Adrenal gland (tissue), 12 donors: ENCODE results near the gene WNT7B. TPM values are rescaled to one million over a fixed set of nuclear protein-coding genes. Genes with fewer than 3 reads are reported as not detected.
A peak's percentile ranks its signal among the peaks of the same experiment; 100 is the strongest.

ENCODE experiments used
- DNase-seq, 7 donors: peaks; one replicate each; pipeline ENCODE4 v3.0.0-alpha.2; 2019 to 2020
- H3K27ac ChIP-seq, 5 donors: fragments of 200-600 bp; sonication (generic) in 4 of 5; 1 replicate in 3 of 5; 2 replicates in 2 of 5; pipeline versions ENCODE4 v1.5.1 to v1.8.0; 2016 to 2020; ENCODE audit warnings: mild to moderate bottlenecking in 1 of 5
- H3K27me3 ChIP-seq: fragments of 200-600 bp; 2 replicates; pipeline ENCODE4 v1.8.0; 2021
- H3K36me3 ChIP-seq, 2 donors: fragments of 200-600 bp; replicated peaks in 1 of 2; 1 replicate in 1 of 2; 2 replicates in 1 of 2; pipeline versions ENCODE4 v1.5.1 to v1.8.0; 2018 to 2022
- H3K4me1 ChIP-seq, 2 donors: fragments of 200-600 bp; replicated peaks in 1 of 2; 1 replicate in 1 of 2; 2 replicates in 1 of 2; pipeline versions ENCODE4 v1.5.1 to v1.8.0; 2018 to 2021
- H3K4me3 ChIP-seq, 4 donors: fragments of 200-600 bp; sonication (generic) in 3 of 4; one replicate each; pipeline ENCODE4 v1.5.1; 2016 to 2018
- H3K9me3 ChIP-seq, 3 donors: fragments of 200-600 bp; sonication (generic) in 1 of 3; replicated peaks in 1 of 3; 1 replicate in 2 of 3; 2 replicates in 1 of 3; pipeline versions ENCODE4 v1.5.1 to v1.8.0; 2016 to 2021
- CTCF ChIP-seq, 6 experiments: fragments of 450-650 bp in 4 of 6; fragments of 200-600 bp in 2 of 6; sonication (generic) in 1 of 6; IDR thresholded peaks; 1 replicate in 5 of 6; 2 replicates in 1 of 6; pipeline versions ENCODE4 v1.5.1 to v1.8.0; 2016 to 2021; ENCODE audit warnings: antibody characterized with exemption in 6 of 6, mild to moderate bottlenecking in 2 of 6, moderate library complexity in 1 of 6
- POLR2A ChIP-seq, 2 donors: fragments of 450-650 bp; IDR thresholded peaks; one replicate each; pipeline ENCODE4 v1.6.1; 2017; ENCODE audit warnings: antibody characterized with exemption in 2 of 2, mild to moderate bottlenecking in 2 of 2, moderate library complexity in 1 of 2
- WGBS, 4 donors: extraction: QIAGEN DNeasy Blood & Tissue Kit in 2 of 4; methylation state at CpG; one replicate each; pipeline versions ENCODE4 v1.1.5 to v1.1.7; 2013 to 2017; 5-methylcytosine and 5-hydroxymethylcytosine counted together
- intact Hi-C, 2 donors: fragments of 100-400 bp; cut with DNase I; formaldehyde crosslinking; loops; one replicate each; pipeline versions ENCODE4 v1.14.1 to v1.15.0; 2022 to 2023
- polyA plus RNA-seq, 3 donors: library from polyadenylated mRNA; stranded (reverse); fragments of 200-250 nt in 2 of 3; fragments of 350-450 nt in 1 of 3; fragmentation: Illumina TruSeq in 1 of 3; extraction: RNeasy Lipid Tissue Mini Kit (QIAGEN cat#74804) in 1 of 3; gene quantifications; one replicate each; pipeline ENCODE4 v1.2.3, GENCODE V29; 2013 to 2014
- total RNA-seq, 9 donors: library from RNA; depleted of rRNA in 4 of 9; stranded (reverse); fragments of >200 nt in 4 of 9; fragments of 120-200 nt in 1 of 9; fragmentation: NEBNext Ultra II Directional in 1 of 9; extraction: Animal tissue kit (Norgen Biotek cat#: 25700) in 1 of 9; gene quantifications; one replicate each; pipeline versions ENCODE4 v1.1.0 to v1.2.4, GENCODE V29; 2013 to 2023
- donor health status: healthy with polysubstance abuse.
- donor health status: Bipolar disorder and iron deficiency.
- donor health status: DM: yes; HTN: yes; CAD: no.
- donor health status: DM: no; HTN: no; CAD: no.
- donor health status: DM: no; HTN: no; CAD: no.
- donor health status: DM: yes; HTN: yes; CAD: no.

Gene WNT7B
- total and polyA plus RNA-seq, 12 donors: 0.07 to 0.24 (median 0.15) TPM; not detected in 8

DNA sequence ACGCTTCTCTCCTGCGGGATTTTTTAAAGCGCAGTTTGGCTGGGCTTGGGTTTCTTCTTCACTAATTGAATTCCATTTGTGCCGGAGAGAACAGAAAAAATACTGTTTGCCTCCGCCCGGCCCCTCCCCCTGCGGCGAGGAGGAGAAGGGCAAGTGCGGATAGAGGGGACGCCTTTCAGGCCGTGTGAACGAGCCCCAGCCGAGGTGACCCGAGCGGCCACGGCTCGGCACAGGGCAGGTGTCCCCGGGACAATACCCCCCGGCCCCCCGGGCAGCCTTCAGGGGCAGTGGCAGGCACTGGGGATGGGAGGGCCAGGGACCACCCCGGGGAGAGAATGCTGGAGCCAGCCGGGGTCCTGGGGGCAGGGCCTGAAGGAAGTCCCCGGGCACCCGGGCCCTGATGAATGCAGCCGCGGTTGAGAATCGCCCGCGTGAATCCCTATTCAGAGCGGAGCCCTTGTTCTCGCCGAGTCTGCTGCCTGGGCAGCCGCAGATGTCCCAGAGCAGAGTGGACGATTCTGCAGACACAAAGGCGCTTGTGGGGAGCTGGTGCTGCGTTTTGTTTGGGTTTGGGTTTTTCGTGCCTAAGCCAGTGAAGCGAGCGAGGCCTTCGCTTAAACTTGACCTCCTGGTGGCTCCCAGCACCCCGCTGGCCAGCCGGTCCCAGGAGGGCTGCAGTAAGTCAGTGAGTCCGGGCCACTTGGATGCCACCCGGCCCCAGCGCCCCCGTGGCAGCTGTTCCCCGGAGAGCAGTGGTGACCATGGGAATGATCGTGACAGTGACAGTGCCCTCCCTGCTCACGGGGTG, 96.0 kb downstream of the WNT7B start:
- peaks cover 36% of the 10 kb centered on the region for H3K27me3 ChIP-seq
- 13 to 28% (median 20%) methylated on average over 10 to 49 of the region's 49 CpGs for WGBS, 4 donors
- peaks cover 0 to 4% of the 10 kb centered on the region in 2 donors for H3K4me1 ChIP-seq
- H3K4me3 ChIP-seq: no peak overlapping the region
- intact Hi-C loops: no loop called here
- DNase-seq: peak in 1 of 7 donors; percentile 4
- no peak overlapping the region for H3K27ac ChIP-seq
- H3K9me3 ChIP-seq: no peaks in the 10 kb centered on the region
- no peak for TF ChIP-seq POLR2A (IDR thresholded peaks at IDR 0.05)
- no peak for TF ChIP-seq CTCF (IDR thresholded peaks at IDR 0.05)
- no peaks in the 10 kb centered on the region for H3K36me3 ChIP-seq

DNA sequence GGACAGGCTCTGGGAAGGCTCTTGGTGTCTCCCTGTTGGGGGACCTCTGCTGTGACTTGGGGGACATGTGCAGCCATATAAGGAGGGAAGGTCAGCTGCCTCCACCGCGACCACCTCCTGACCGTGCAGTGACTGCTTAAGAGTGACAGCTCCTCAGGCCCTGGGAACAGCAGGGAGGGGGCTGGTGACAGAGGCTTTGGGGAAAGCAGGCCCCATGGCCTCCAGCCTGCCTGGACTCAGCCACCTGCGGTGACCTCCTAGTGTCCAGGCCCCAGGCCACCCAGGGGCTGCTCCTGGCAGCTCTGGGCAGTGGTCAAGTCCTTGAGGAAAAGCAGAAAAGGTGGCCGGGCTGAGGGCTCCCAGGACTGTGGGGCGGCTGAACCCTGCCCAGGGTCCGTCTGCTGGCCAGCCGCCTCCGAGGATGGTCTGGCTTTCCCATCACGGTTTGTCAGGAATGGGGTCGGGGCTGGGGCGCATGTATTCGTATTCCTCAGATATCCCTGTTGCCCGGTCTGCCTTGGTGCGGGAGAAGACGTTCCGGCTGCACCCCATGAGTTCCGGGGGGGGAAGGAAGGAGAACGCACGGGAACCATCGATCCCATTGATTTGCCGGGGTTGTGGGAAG, 96.8 kb downstream of the WNT7B start:
- no peak for TF ChIP-seq POLR2A (IDR thresholded peaks at IDR 0.05)
- TF ChIP-seq CTCF (IDR thresholded peaks at IDR 0.05): no peak
- intact Hi-C loops: no loop called here
- Histone ChIP-seq H3K27me3 (peaks cover 36% of the 10 kb centered on the region), H3K4me1 (peaks cover 0 to 4% of the 10 kb centered on the region in 2 donors), H3K9me3 (no peaks in the 10 kb centered on the region), H3K36me3 (no peaks in the 10 kb centered on the region), H3K27ac (no peak overlapping the region), H3K4me3 (no peak overlapping the region)
- DNase-seq: peak in 1 of 7 donors; percentile 5
- 14 to 41% (median 26%) methylated on average over 10 to 22 of the region's 22 CpGs for WGBS, 4 donors

GRCh38 chr22:45879552-45879949, 97.4 kb downstream of the WNT7B start:
- peaks cover 0 to 4% of the 10 kb centered on the region in 2 donors for H3K4me1 ChIP-seq
- H3K4me3 ChIP-seq: no peak overlapping the region
- 33 to 59% (median 45%) methylated on average over 6 of the region's 6 CpGs for WGBS, 4 donors
- no peak overlapping the region for H3K27ac ChIP-seq
- TF ChIP-seq POLR2A (IDR thresholded peaks at IDR 0.05) (no peak), CTCF (IDR thresholded peaks at IDR 0.05) (no peak)
- intact Hi-C loops: no loop called here
- peak in 1 of 7 donors; percentile 5 for DNase-seq
- no peaks in the 10 kb centered on the region for H3K9me3 ChIP-seq
- H3K27me3 ChIP-seq: peaks cover 36% of the 10 kb centered on the region
- no peaks in the 10 kb centered on the region for H3K36me3 ChIP-seq

- intact Hi-C loops: no loop called here
- 19 to 63% (median 30%) methylated on average over 4 to 16 of the region's 16 CpGs for WGBS, 4 donors
- H3K27me3 ChIP-seq: peaks cover 36% of the 10 kb centered on the region
- peaks cover 0 to 4% of the 10 kb centered on the region in 2 donors for H3K4me1 ChIP-seq
- TF ChIP-seq CTCF (IDR thresholded peaks at IDR 0.05): no peak
- no peak for TF ChIP-seq POLR2A (IDR thresholded peaks at IDR 0.05)
- DNase-seq: peak in 1 of 7 donors; percentile 9
- H3K27ac ChIP-seq: no peak overlapping the region
- no peaks in the 10 kb centered on the region for H3K36me3 ChIP-seq
- no peaks in the 10 kb centered on the region for H3K9me3 ChIP-seq
- H3K4me3 ChIP-seq: no peak overlapping the region
Observed at GRCh38 chr22:45878901-45879551, 97.9 kb downstream of the WNT7B start.
